Neural progenitor cell (in vitro differentiated cells): ENCODE measurements around the gene XYLT1.

Experiments
- CTCF ChIP-seq: fragments of 200-600 bp; sonication (generic); IDR thresholded peaks from 2 replicates; pipeline ENCODE4 v1.5.1; 2017; ENCODE audit warnings: antibody characterized with exemption, mild to moderate bottlenecking
- EZH2 ChIP-seq: fragments of 200-600 bp; sonication (generic); IDR thresholded peaks from 2 replicates; pipeline ENCODE4 v1.6.1; 2017; ENCODE audit warnings: antibody characterized with exemption, mild to moderate bottlenecking, moderate library complexity
- EZH2phosphoT487 ChIP-seq: fragments of 200-600 bp; sonication (generic); IDR thresholded peaks from 2 replicates; pipeline ENCODE4 v1.6.1; 2017; ENCODE audit warnings: antibody characterized with exemption

- no peak for TF ChIP-seq CTCF
- TF ChIP-seq EZH2 = no peak
- TF ChIP-seq EZH2phosphoT487 = no peak
Observed at GRCh38 chr16:17244872-17245551, 225.7 kb downstream of the XYLT1 start.
